Skeletal muscle satellite cell (primary cell): ENCODE data around the gene PRDX1.
"Not testable (repeated sequence)": the region's sequence is repeated elsewhere in the genome, so short reads cannot be mapped to it uniquely, and the experiment has no call there.

ENCODE experiments used
- H3K27me3 ChIP-seq: 2 replicates; pipeline ENCODE4 v1.7.0; 2013; ENCODE audit warnings: low read length; ENCODE audit not compliant: control insufficient read depth, insufficient read depth
- H3K36me3 ChIP-seq: 2 replicates; pipeline ENCODE4 v1.7.0; 2013; ENCODE audit warnings: mild to moderate bottlenecking, control low read depth, low read length; ENCODE audit not compliant: insufficient read depth
- H3K4me1 ChIP-seq: 2 replicates; pipeline ENCODE4 v1.7.0; 2013; ENCODE audit warnings: low read length; ENCODE audit not compliant: control insufficient read depth, insufficient read depth
- H3K4me2 ChIP-seq: 2 replicates; pipeline ENCODE4 v1.7.0; 2013; ENCODE audit warnings: mild to moderate bottlenecking, low read length
- H3K4me3 ChIP-seq: 2 replicates; pipeline ENCODE4 v1.7.0; 2013; ENCODE audit warnings: low read length
- H3K9ac ChIP-seq: 2 replicates; pipeline ENCODE4 v1.7.0; 2013; ENCODE audit warnings: mild to moderate bottlenecking, low read depth, low read length, moderate library complexity
- H3K9me3 ChIP-seq: replicated peaks from 2 replicates; pipeline ENCODE4 v1.7.0; 2013; ENCODE audit warnings: mild to moderate bottlenecking, control low read depth, low read length

Gene PRDX1

GRCh38 chr1:45478121-45478814 is 43.4 kb downstream of the PRDX1 start:
- H3K4me3 ChIP-seq, result no peak overlapping the region
- H3K9me3 ChIP-seq, result no peaks in the 10 kb centered on the region
- no peaks in the 10 kb centered on the region for H3K4me1 ChIP-seq
- no peaks in the 10 kb centered on the region for H3K36me3 ChIP-seq
- no peaks in the 10 kb centered on the region for H3K27me3 ChIP-seq
- no peak overlapping the region for H3K9ac ChIP-seq
- H3K4me2 ChIP-seq, result no peak overlapping the region

DNA sequence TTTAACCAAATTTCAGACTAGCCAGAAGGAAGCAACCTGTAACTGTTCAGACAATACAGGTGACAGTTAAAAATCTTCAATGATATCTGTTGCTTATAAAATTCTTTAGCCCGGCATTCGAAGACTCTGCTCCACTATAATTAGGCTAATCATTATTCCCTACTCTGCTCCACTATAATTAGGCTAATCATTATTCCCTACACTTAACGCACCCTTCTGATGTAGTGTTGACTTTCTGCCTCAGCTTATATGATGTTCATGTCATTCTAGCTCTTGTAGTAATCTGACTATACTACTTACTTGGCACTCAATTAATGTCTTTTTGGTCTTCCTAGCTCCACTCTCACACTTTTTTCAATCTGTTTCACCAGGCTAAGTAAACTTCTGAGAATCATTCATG is 44.0 kb downstream of the PRDX1 start:
- no peaks in the 10 kb centered on the region for H3K4me1 ChIP-seq
- H3K27me3 ChIP-seq, result no peaks in the 10 kb centered on the region
- H3K9me3 ChIP-seq, result no peaks in the 10 kb centered on the region
- H3K4me2 ChIP-seq, result no peak overlapping the region
- no peak overlapping the region for H3K9ac ChIP-seq
- H3K4me3 ChIP-seq, result no peak overlapping the region
- H3K36me3 ChIP-seq, result no peaks in the 10 kb centered on the region

GRCh38 chr1:45474194-45474593 is 47.5 kb downstream of the PRDX1 start:
- H3K27me3 ChIP-seq, H3K4me1 ChIP-seq, H3K9ac ChIP-seq, H3K4me2 ChIP-seq, H3K36me3 ChIP-seq, H3K9me3 ChIP-seq, H3K4me3 ChIP-seq: not testable (repeated sequence)

GRCh38 chr1:45473302-45473701 is 48.4 kb downstream of the PRDX1 start:
- H3K9me3 ChIP-seq, result no peaks in the 10 kb centered on the region
- no peak overlapping the region for H3K9ac ChIP-seq
- no peak overlapping the region for H3K4me3 ChIP-seq
- H3K36me3 ChIP-seq, result no peaks in the 10 kb centered on the region
- H3K27me3 ChIP-seq, result no peaks in the 10 kb centered on the region
- no peaks in the 10 kb centered on the region for H3K4me1 ChIP-seq
- H3K4me2 ChIP-seq, result no peak overlapping the region

GRCh38 chr1:45470306-45470798 is 51.3 kb downstream of the PRDX1 start:
- H3K4me3 ChIP-seq, result no peak overlapping the region
- H3K9ac ChIP-seq, result no peak overlapping the region
- no peaks in the 10 kb centered on the region for H3K36me3 ChIP-seq
- no peaks in the 10 kb centered on the region for H3K4me1 ChIP-seq
- no peaks in the 10 kb centered on the region for H3K9me3 ChIP-seq
- no peak overlapping the region for H3K4me2 ChIP-seq
- no peaks in the 10 kb centered on the region for H3K27me3 ChIP-seq

DNA sequence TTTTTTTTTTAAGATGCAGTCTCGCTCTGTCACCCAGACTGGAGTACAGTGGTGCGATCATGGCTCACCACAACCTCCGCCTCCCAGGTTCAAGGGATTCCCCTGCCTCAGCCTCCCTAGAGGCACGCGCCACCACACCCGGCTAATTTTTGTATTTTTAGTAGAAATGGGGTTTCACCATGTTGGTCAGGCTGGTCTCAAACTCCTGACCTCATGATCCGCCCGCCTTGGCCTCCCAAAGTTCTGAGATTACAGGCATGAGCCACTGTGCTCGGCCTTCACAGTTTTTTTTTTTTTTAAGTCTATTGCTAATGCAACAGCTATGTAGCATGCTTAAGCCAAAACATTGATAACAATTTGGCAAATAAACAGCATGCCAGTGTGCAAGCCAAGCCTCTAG is 54.3 kb downstream of the PRDX1 start:
- H3K4me2 ChIP-seq, result not testable (repeated sequence)

GRCh38 chr1:45465277-45465676 is 56.4 kb downstream of the PRDX1 start:
- Histone ChIP-seq H3K4me2 (no peak overlapping the region), H3K4me3 (no peak overlapping the region)

More for the DNA sequence above, 54.3 kb downstream of the PRDX1 start:
- H3K9ac ChIP-seq, H3K36me3 ChIP-seq, H3K4me3 ChIP-seq, H3K9me3 ChIP-seq, H3K4me1 ChIP-seq, H3K27me3 ChIP-seq: not testable (repeated sequence)

More at GRCh38 chr1:45465277-45465676, 56.4 kb downstream of the PRDX1 start:
- no peaks in the 10 kb centered on the region for H3K4me1 ChIP-seq
- H3K9me3 ChIP-seq, result no peaks in the 10 kb centered on the region
- no peaks in the 10 kb centered on the region for H3K27me3 ChIP-seq
- no peaks in the 10 kb centered on the region for H3K36me3 ChIP-seq
- no peak overlapping the region for H3K9ac ChIP-seq
